HG02885 (cell line): ENCODE measurements around the gene GNAO1.
A peak's percentile ranks its signal among the peaks of the same experiment; 100 is the strongest.

Experiments used
- ATAC-seq: cut with Tn5 transposase; IDR thresholded peaks from one replicate; pipeline ENCODE4 v1.9.1; 2021; ENCODE audit warnings: mild to moderate bottlenecking; ENCODE audit not compliant: unreplicated experiment, poor library complexity

GNAO1 gene

GRCh38 chr16:56197192-56197992 lies 6.1 kb downstream of the GNAO1 start:
- ATAC-seq: no peak

- no peak for ATAC-seq
Observed at GRCh38 chr16:56198006-56198754, 6.9 kb downstream of the GNAO1 start.

- peak; percentile 1 for ATAC-seq
Observed at GRCh38 chr16:56198755-56199114, 7.4 kb downstream of the GNAO1 start.

GRCh38 chr16:56199164-56199563 lies 7.9 kb downstream of the GNAO1 start:
- peak; percentile 43 for ATAC-seq

GRCh38 chr16:56201030-56201429 lies 9.7 kb downstream of the GNAO1 start:
- no peak for ATAC-seq

- no peak for ATAC-seq
Observed at GRCh38 chr16:56202036-56202435, 10.7 kb downstream of the GNAO1 start.

GRCh38 chr16:56203052-56203451 lies 11.8 kb downstream of the GNAO1 start:
- ATAC-seq: peak; percentile 86

GRCh38 chr16:56204816-56205215 lies 13.5 kb downstream of the GNAO1 start:
- ATAC-seq: no peak

GRCh38 chr16:56206951-56207350 lies 15.7 kb downstream of the GNAO1 start:
- ATAC-seq: no peak

GRCh38 chr16:56207421-56207820 lies 16.1 kb downstream of the GNAO1 start:
- ATAC-seq: no peak

- no peak for ATAC-seq
Observed at GRCh38 chr16:56211435-56211981, 20.2 kb downstream of the GNAO1 start.

- no peak for ATAC-seq
Observed at GRCh38 chr16:56212144-56212543, 20.9 kb downstream of the GNAO1 start.

- no peak for ATAC-seq
Observed at GRCh38 chr16:56221995-56222394, 30.7 kb downstream of the GNAO1 start.

- no peak for ATAC-seq
Observed at GRCh38 chr16:56222474-56222997, 31.2 kb downstream of the GNAO1 start.

GRCh38 chr16:56225017-56225742 lies 33.9 kb downstream of the GNAO1 start:
- no peak for ATAC-seq

GRCh38 chr16:56226187-56226586 lies 34.9 kb downstream of the GNAO1 start:
- ATAC-seq: no peak

GRCh38 chr16:56226845-56227525 lies 35.7 kb downstream of the GNAO1 start:
- no peak for ATAC-seq

GRCh38 chr16:56227936-56228335 lies 36.6 kb downstream of the GNAO1 start:
- ATAC-seq: no peak

GRCh38 chr16:56228476-56228875 lies 37.2 kb downstream of the GNAO1 start:
- ATAC-seq: no peak
